CD14-positive monocyte (primary cell): ENCODE results near the gene SUCNR1. TPM values are rescaled to one million over a fixed set of nuclear protein-coding genes. Genes with fewer than 3 reads are reported as not detected.
A peak's percentile ranks its signal among the peaks of the same experiment; 100 is the strongest.

Source experiments
- DNase-seq, 3 donors: peaks; one replicate each; pipeline ENCODE4 v3.0.0-alpha.2; 2011 to 2022
- H2AFZ ChIP-seq: 2 replicates; pipeline ENCODE4 v1.6.0; 2012; ENCODE audit warnings: mild to moderate bottlenecking, low read depth, low read length, inconsistent platforms; ENCODE audit not compliant: insufficient read depth, poor library complexity, severe bottlenecking
- H3K27ac ChIP-seq, 2 donors: 1 replicate in 1 of 2; 2 replicates in 1 of 2; pipeline ENCODE4 v1.5.1; 2012 to 2013; ENCODE audit warnings: low read length in 2 of 2, control low read depth in 1 of 2, inconsistent platforms in 1 of 2, low read depth in 1 of 2, mild to moderate bottlenecking in 1 of 2
- H3K27me3 ChIP-seq, 2 donors: one replicate each; pipeline versions ENCODE4 v1.6.0 to v1.6.1; 2011 to 2013; ENCODE audit warnings: low read length in 2 of 2; ENCODE audit not compliant: control insufficient read depth in 2 of 2, insufficient read depth in 2 of 2
- H3K36me3 ChIP-seq, 2 donors: replicated peaks in 1 of 2; 1 replicate in 1 of 2; 2 replicates in 1 of 2; pipeline versions ENCODE4 v1.5.1 to v1.6.1; 2012 to 2013; ENCODE audit warnings: low read length in 2 of 2, control low read depth in 1 of 2, inconsistent platforms in 1 of 2, mild to moderate bottlenecking in 1 of 2; ENCODE audit not compliant: insufficient read depth in 2 of 2, control insufficient read depth in 1 of 2
- H3K4me1 ChIP-seq, 2 donors: 1 replicate in 1 of 2; 2 replicates in 1 of 2; pipeline versions ENCODE4 v1.5.1 to v1.6.1; 2012 to 2013; ENCODE audit warnings: low read length in 2 of 2, control low read depth in 1 of 2, inconsistent platforms in 1 of 2, mild to moderate bottlenecking in 1 of 2, moderate library complexity in 1 of 2; ENCODE audit not compliant: insufficient read depth in 2 of 2, control insufficient read depth in 1 of 2
- H3K4me2 ChIP-seq: replicated peaks from 2 replicates; pipeline ENCODE3; 2012; ENCODE audit warnings: low read length, moderate library complexity, mild to moderate bottlenecking; ENCODE audit not compliant: poor library complexity, severe bottlenecking; ENCODE audit errors: extremely low read depth
- H3K4me3 ChIP-seq, 3 experiments: fragments of 200-600 bp in 1 of 3; sonication (generic) in 1 of 3; replicated peaks in 1 of 3; 1 replicate in 2 of 3; 2 replicates in 1 of 3; pipeline ENCODE4 v1.5.1; 2011 to 2013; ENCODE audit warnings: low read length in 3 of 3, mild to moderate bottlenecking in 3 of 3, control low read depth in 2 of 3, low read depth in 2 of 3, inconsistent platforms in 1 of 3, moderate library complexity in 1 of 3
- H3K79me2 ChIP-seq: 2 replicates; pipeline ENCODE4 v1.6.0; 2012; ENCODE audit warnings: mild to moderate bottlenecking, control low read depth, inconsistent platforms, low read length, moderate library complexity; ENCODE audit not compliant: insufficient read depth
- H3K9ac ChIP-seq: 2 replicates; pipeline ENCODE4 v1.6.0; 2017; ENCODE audit warnings: low read length, mild to moderate bottlenecking; ENCODE audit not compliant: insufficient read depth, poor library complexity, severe bottlenecking
- H3K9me3 ChIP-seq, 2 donors: replicated peaks in 1 of 2; 1 replicate in 1 of 2; 2 replicates in 1 of 2; pipeline versions ENCODE4 v1.5.1 to v1.6.1; 2012 to 2013; ENCODE audit warnings: low read length in 2 of 2, control low read depth in 1 of 2; ENCODE audit not compliant: control insufficient read depth in 1 of 2, insufficient read depth in 1 of 2
- H4K20me1 ChIP-seq: 2 replicates; pipeline ENCODE4 v1.6.0; 2012; ENCODE audit warnings: mild to moderate bottlenecking, low read length, control low read depth, moderate library complexity; ENCODE audit not compliant: insufficient read depth
- H3K27ac Mint-ChIP-seq, 7 donors: one replicate each; pipeline ENCODE4 v1.8.0; 2020; ENCODE audit warnings: mild to moderate bottlenecking in 7 of 7, mixed read lengths in 7 of 7, moderate library complexity in 6 of 7, inconsistent platforms in 2 of 7
- H3K27me3 Mint-ChIP-seq, 3 donors: one replicate each; pipeline ENCODE4 v1.8.0; 2021 to 2022; ENCODE audit warnings: low read depth in 3 of 3, mild to moderate bottlenecking in 3 of 3, mixed read lengths in 3 of 3, moderate library complexity in 3 of 3, inconsistent platforms in 1 of 3
- H3K36me3 Mint-ChIP-seq, 2 donors: one replicate each; pipeline ENCODE4 v1.8.0; 2020; ENCODE audit warnings: mixed read lengths in 2 of 2, inconsistent platforms in 1 of 2, mild to moderate bottlenecking in 1 of 2
- H3K4me1 Mint-ChIP-seq: one replicate; pipeline ENCODE4 v1.8.0; 2020; ENCODE audit warnings: mild to moderate bottlenecking, mixed read lengths
- H3K4me3 Mint-ChIP-seq, 2 donors: one replicate each; pipeline ENCODE4 v1.8.0; 2020; ENCODE audit warnings: mild to moderate bottlenecking in 2 of 2, mixed read lengths in 2 of 2, moderate library complexity in 1 of 2
- H3K9me3 Mint-ChIP-seq, 7 donors: one replicate each; pipeline ENCODE4 v1.8.0; 2020 to 2022; ENCODE audit warnings: mixed read lengths in 7 of 7, mild to moderate bottlenecking in 6 of 7, moderate library complexity in 6 of 7, inconsistent platforms in 2 of 7
- whole genome bisulfite sequencing: methylation state at CpG from one replicate; pipeline ENCODE4 v1.1.5; 2013; ENCODE audit warnings: missing lambda C conversion rate; ENCODE audit not compliant: insufficient coverage; 5-methylcytosine and 5-hydroxymethylcytosine counted together
- intact Hi-C, 2 donors: fragments of 100-400 bp; cut with micrococcal nuclease; formaldehyde crosslinking; loops; one replicate each; pipeline versions ENCODE4 v1.15.0 to v1.15.1; 2023
- polyA plus RNA-seq, 3 donors: library from polyadenylated mRNA; depleted of rRNA in 1 of 3; unstranded in 2 of 3; stranded (reverse) in 1 of 3; fragments of 300-500 nt in 2 of 3; fragments of >200 nt in 1 of 3; fragmentation: Illumina TruSeq in 2 of 3; gene quantifications; 1 replicate in 2 of 3; 2 replicates in 1 of 3; pipeline ENCODE4 v1.2.3, GENCODE V29; 2012 to 2021
- TF ChIP-seq, protein P1 (sequence below): fragments of 200-600 bp; IDR thresholded peaks from one replicate; pipeline ENCODE4 v1.8.0; 2022; ENCODE audit warnings: antibody characterized with exemption, mild to moderate bottlenecking

The SUCNR1 gene
- polyA plus RNA-seq, 3 donors = 0.09 to 0.28 (median 0.20) TPM

DNA sequence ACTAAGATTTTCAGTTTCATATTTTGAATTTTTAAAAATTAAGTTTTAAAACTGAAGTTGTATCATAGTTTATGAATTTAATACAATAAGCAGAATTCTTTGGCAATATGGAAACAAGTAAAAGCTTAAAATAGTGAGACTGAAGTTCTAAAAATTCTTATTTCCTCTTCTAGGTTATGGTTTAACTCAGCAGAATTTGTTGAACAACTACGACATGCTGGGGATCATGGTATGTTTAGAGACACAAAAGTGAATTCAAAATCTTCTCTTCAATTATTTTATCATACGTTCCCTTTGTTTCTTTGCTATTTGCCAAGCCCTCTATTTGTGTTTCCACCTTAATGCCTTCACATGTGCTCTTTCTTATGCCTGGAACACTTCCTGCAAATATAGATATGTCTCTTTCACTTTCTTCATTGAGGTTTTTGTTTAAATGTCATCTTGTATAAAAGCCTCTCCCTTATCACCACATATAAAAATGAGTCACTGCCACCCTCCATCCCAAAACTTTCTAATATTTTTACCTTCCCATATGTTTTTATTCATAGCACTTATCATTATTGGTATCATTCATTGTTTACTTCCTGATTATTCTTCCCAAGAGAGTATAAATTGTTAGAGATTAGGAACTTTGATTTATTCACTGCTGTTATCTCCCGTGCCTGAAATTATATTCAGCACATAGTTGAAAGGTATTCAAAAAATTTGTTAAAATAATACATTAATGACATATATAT lies 6.4 kb downstream of the SUCNR1 start:
- TF ChIP-seq, protein P1, sequence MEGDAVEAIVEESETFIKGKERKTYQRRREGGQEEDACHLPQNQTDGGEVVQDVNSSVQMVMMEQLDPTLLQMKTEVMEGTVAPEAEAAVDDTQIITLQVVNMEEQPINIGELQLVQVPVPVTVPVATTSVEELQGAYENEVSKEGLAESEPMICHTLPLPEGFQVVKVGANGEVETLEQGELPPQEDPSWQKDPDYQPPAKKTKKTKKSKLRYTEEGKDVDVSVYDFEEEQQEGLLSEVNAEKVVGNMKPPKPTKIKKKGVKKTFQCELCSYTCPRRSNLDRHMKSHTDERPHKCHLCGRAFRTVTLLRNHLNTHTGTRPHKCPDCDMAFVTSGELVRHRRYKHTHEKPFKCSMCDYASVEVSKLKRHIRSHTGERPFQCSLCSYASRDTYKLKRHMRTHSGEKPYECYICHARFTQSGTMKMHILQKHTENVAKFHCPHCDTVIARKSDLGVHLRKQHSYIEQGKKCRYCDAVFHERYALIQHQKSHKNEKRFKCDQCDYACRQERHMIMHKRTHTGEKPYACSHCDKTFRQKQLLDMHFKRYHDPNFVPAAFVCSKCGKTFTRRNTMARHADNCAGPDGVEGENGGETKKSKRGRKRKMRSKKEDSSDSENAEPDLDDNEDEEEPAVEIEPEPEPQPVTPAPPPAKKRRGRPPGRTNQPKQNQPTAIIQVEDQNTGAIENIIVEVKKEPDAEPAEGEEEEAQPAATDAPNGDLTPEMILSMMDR = no peak
- H3K4me3 ChIP-seq = peak overlapping the region; percentile 41 to 83 (median 69)
- peak overlapping the region; percentile 64 for H2AFZ ChIP-seq
- peaks cover 7% of the 10 kb centered on the region for H3K79me2 ChIP-seq
- H3K36me3 Mint-ChIP-seq = no peaks in the 10 kb centered on the region
- H3K4me3 Mint-ChIP-seq = peak overlapping the region; percentile 7 to 85
- no peaks in the 10 kb centered on the region for H3K27me3 Mint-ChIP-seq
- no peaks in the 10 kb centered on the region for H3K36me3 ChIP-seq
- peak overlapping the region; percentile 74 to 88 (median 83) for H3K27ac Mint-ChIP-seq
- peaks cover 0 to 4% (median 0%) of the 10 kb centered on the region in 7 donors for H3K9me3 Mint-ChIP-seq
- peaks cover 18% of the 10 kb centered on the region for H3K4me1 Mint-ChIP-seq
- intact Hi-C loops = loop anchor here in 1 of 2 donors (10.0 kb wide), 1 partner anchor 705 kb away; no protein-coding TSS in a partner anchor
- peak overlapping the region; percentile 68 for H3K4me2 ChIP-seq
- 40% methylated on average over 1 of the region's 3 CpGs for WGBS
- H3K4me1 ChIP-seq = peaks cover 23 to 44% of the 10 kb centered on the region in 2 donors
- no peaks in the 10 kb centered on the region for H3K27me3 ChIP-seq
- DNase-seq = peak in 1 of 3 donors; percentile 33
- H3K9me3 ChIP-seq = peaks cover 0 to 4% of the 10 kb centered on the region in 2 donors
- H3K27ac ChIP-seq = peak overlapping the region in 1 of 2 donors; percentile 81
- no peaks in the 10 kb centered on the region for H4K20me1 ChIP-seq
- peak overlapping the region; percentile 41 for H3K9ac ChIP-seq

DNA sequence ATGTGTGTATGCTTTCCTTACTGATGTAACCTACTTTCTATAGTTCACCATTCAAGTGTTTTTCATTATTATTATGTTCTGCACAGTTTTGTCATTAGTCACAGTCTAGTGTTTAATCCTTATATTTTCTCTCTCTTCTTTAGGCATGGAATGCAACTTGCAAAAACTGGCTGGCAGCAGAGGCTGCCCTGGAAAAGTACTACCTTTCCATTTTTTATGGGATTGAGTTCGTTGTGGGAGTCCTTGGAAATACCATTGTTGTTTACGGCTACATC lies 6.9 kb downstream of the SUCNR1 start:
- peaks cover 7% of the 10 kb centered on the region for H3K79me2 ChIP-seq
- no peaks in the 10 kb centered on the region for H3K36me3 ChIP-seq
- no peaks in the 10 kb centered on the region for H3K27me3 ChIP-seq
- Mint-ChIP-seq H3K27ac (peak overlapping the region in 1 of 7 donors; percentile 76), H3K36me3 (no peaks in the 10 kb centered on the region), H3K4me3 (no peak overlapping the region), H3K4me1 (peaks cover 20% of the 10 kb centered on the region), H3K9me3 (peaks cover 0 to 8% (median 0%) of the 10 kb centered on the region in 7 donors), H3K27me3 (no peaks in the 10 kb centered on the region)
- peaks cover 23 to 40% of the 10 kb centered on the region in 2 donors for H3K4me1 ChIP-seq
- H3K27ac ChIP-seq = peak overlapping the region in 1 of 2 donors; percentile 81
- intact Hi-C loops = no loop called here
- no peaks in the 10 kb centered on the region for H4K20me1 ChIP-seq
- peak overlapping the region in 1 of 3 experiments; percentile 69 for H3K4me3 ChIP-seq
- H2AFZ ChIP-seq = no peak overlapping the region
- no peak overlapping the region for H3K9ac ChIP-seq
- WGBS = no CpG with 5 or more reads among the region's 2 CpGs
- DNase-seq = no peak
- TF ChIP-seq, protein P1 = no peak
- H3K4me2 ChIP-seq = peak overlapping the region; percentile 68
- H3K9me3 ChIP-seq = peaks cover 0 to 4% of the 10 kb centered on the region in 2 donors
